HUDEP-2 (cell line): ENCODE data around the gene SOS1.
A peak's percentile ranks its signal among the peaks of the same experiment; 100 is the strongest.
"Not testable (repeated sequence)": the region's sequence is repeated elsewhere in the genome, so short reads cannot be mapped to it uniquely, and the experiment has no call there.

Source experiments
- DNase-seq, 76 experiments: peaks; one replicate each; lab custom pipeline; 2025; ENCODE audit not compliant: unreplicated experiment in 76 of 76; lab: John Stamatoyannopoulos, UW

SOS1 gene

GRCh38 chr2:39139511-39140237 is 18.8 kb upstream of the SOS1 start:
- DNase-seq: peak in 2 of 76 experiments; percentile 9 to 19

- no peak for DNase-seq
Observed at GRCh38 chr2:39138837-39139211, 18.0 kb upstream of the SOS1 start.

GRCh38 chr2:39138187-39138836 is 17.5 kb upstream of the SOS1 start:
- not testable (repeated sequence) for DNase-seq

GRCh38 chr2:39136799-39137198 is 15.9 kb upstream of the SOS1 start:
- no peak for DNase-seq

GRCh38 chr2:39135690-39136259 is 14.9 kb upstream of the SOS1 start:
- peak in 32 of 76 experiments; percentile 1 to 55 (median 28) for DNase-seq

- no peak for DNase-seq
Observed at GRCh38 chr2:39133215-39133851, 12.5 kb upstream of the SOS1 start.

GRCh38 chr2:39128919-39129391 is 8.1 kb upstream of the SOS1 start:
- no peak for DNase-seq

- DNase-seq: peak in 55 of 76 experiments; percentile 6 to 71 (median 29)
Observed at GRCh38 chr2:39127973-39128372, 7.1 kb upstream of the SOS1 start.

GRCh38 chr2:39124746-39125057 is 3.9 kb upstream of the SOS1 start:
- peak in 18 of 76 experiments; percentile 10 to 65 (median 36) for DNase-seq

GRCh38 chr2:39124000-39124745 is 3.3 kb upstream of the SOS1 start:
- DNase-seq: peak; percentile 33 to 96 (median 91)

- peak in 1 of 76 experiments; percentile 46 for DNase-seq
Observed at GRCh38 chr2:39123436-39123999, 2.7 kb upstream of the SOS1 start.

- peak in 37 of 76 experiments; percentile 8 to 74 (median 46) for DNase-seq
Observed at GRCh38 chr2:39121523-39122063, 742 bp upstream of the SOS1 start.

GRCh38 chr2:39120521-39120770 is 405 bp downstream of the SOS1 start:
- no peak for DNase-seq

GRCh38 chr2:39119732-39120520 is 925 bp downstream of the SOS1 start:
- DNase-seq: peak in 50 of 76 experiments; percentile 5 to 65 (median 32)

- peak in 1 of 76 experiments; percentile 4 for DNase-seq
Observed at GRCh38 chr2:39118786-39119499, 1.9 kb downstream of the SOS1 start.

- DNase-seq: no peak
Observed at GRCh38 chr2:39115556-39115955, 5.3 kb downstream of the SOS1 start.

- DNase-seq: no peak
Observed at GRCh38 chr2:39114771-39115170, 6.1 kb downstream of the SOS1 start.

GRCh38 chr2:39109537-39109936 is 11.3 kb downstream of the SOS1 start:
- DNase-seq: no peak

- no peak for DNase-seq
Observed at GRCh38 chr2:39108377-39108776, 12.5 kb downstream of the SOS1 start.
